Neural cell (in vitro differentiated cells): Measurements from ENCODE around the gene GRIA2. TPM values are rescaled to one million over a fixed set of nuclear protein-coding genes. Genes with fewer than 3 reads are reported as not detected.

ENCODE experiments used
- H2AFZ ChIP-seq: fragments of 200-600, 300-800 bp; sonication (generic), shearing (Covaris generic); 2 replicates; pipeline ENCODE4 v1.6.0; 2014; ENCODE audit warnings: low read depth, mild to moderate bottlenecking, antibody characterized with exemption, low read length, moderate library complexity
- H3F3A ChIP-seq: fragments of 200-600 bp; shearing (Covaris generic); 2 replicates; pipeline ENCODE4 v1.6.1; 2016; ENCODE audit warnings: mild to moderate bottlenecking, moderate library complexity, mixed read lengths, antibody characterized with exemption, low read length; ENCODE audit not compliant: insufficient read depth, poor library complexity, severe bottlenecking
- H3K27ac ChIP-seq: fragments of 200-600, 300-800 bp; sonication (generic), shearing (Covaris generic); 2 replicates; pipeline ENCODE4 v1.5.1; 2014; ENCODE audit warnings: mild to moderate bottlenecking, low read length, moderate library complexity
- H3K27me3 ChIP-seq: fragments of 300-800, 200-600 bp; sonication (generic), shearing (Covaris generic); 2 replicates; pipeline ENCODE4 v1.6.0; 2014; ENCODE audit warnings: mild to moderate bottlenecking, low read depth, low read length, moderate library complexity; ENCODE audit not compliant: insufficient read depth
- H3K36me3 ChIP-seq: fragments of 300-800, 200-600 bp; sonication (generic), shearing (Covaris generic); 2 replicates; pipeline ENCODE4 v1.5.1; 2014; ENCODE audit warnings: mild to moderate bottlenecking, antibody characterized with exemption, low read length, moderate library complexity; ENCODE audit not compliant: insufficient read depth
- H3K4me2 ChIP-seq: fragments of 300-800, 200-600 bp; sonication (generic), shearing (Covaris generic); 2 replicates; pipeline ENCODE4 v1.6.0; 2014; ENCODE audit warnings: mild to moderate bottlenecking, low read length
- H3K4me3 ChIP-seq: fragments of 300-800, 200-600 bp; sonication (generic), shearing (Covaris generic); 2 replicates; pipeline ENCODE4 v1.5.1; 2014; ENCODE audit warnings: mild to moderate bottlenecking, low read length, moderate library complexity
- H3K79me2 ChIP-seq: fragments of 200-600 bp; shearing (Covaris generic); replicated peaks from 2 replicates; pipeline ENCODE4 v1.6.0; 2014; ENCODE audit warnings: mild to moderate bottlenecking, low read length, moderate library complexity; ENCODE audit not compliant: insufficient read depth
- H3K9ac ChIP-seq: fragments of 300-800, 200-600 bp; sonication (generic), shearing (Covaris generic); 2 replicates; pipeline ENCODE4 v1.6.1; 2016; ENCODE audit warnings: mild to moderate bottlenecking, low read length, mixed read lengths
- H3K9me2 ChIP-seq: fragments of 200-600 bp; shearing (Covaris generic); 2 replicates; pipeline ENCODE4 v1.6.1; 2016; ENCODE audit warnings: mild to moderate bottlenecking, low read length, mixed read lengths; ENCODE audit not compliant: insufficient read depth
- H3K9me3 ChIP-seq: fragments of 200-600, 300-800 bp; sonication (generic), shearing (Covaris generic); 2 replicates; pipeline ENCODE4 v1.6.1; 2016; ENCODE audit warnings: mild to moderate bottlenecking, mixed run types, low read length, moderate library complexity, mixed read lengths
- H4K20me1 ChIP-seq: fragments of 200-600 bp; shearing (Covaris generic); 2 replicates; pipeline ENCODE4 v1.6.1; 2016; ENCODE audit warnings: mild to moderate bottlenecking, mixed run types; ENCODE audit not compliant: insufficient read depth
- CTCF ChIP-seq: fragments of 450-650 bp; IDR thresholded peaks from 2 replicates; pipeline ENCODE4 v1.5.1; 2014; ENCODE audit warnings: antibody characterized with exemption, mild to moderate bottlenecking, moderate library complexity; ENCODE audit not compliant: poor library complexity, severe bottlenecking
- EP300 ChIP-seq: fragments of 450-650 bp; conservative IDR thresholded peaks from 2 replicates; pipeline ENCODE4 v1.6.1; 2014; ENCODE audit warnings: antibody characterized with exemption, mild to moderate bottlenecking, moderate library complexity; ENCODE audit not compliant: poor library complexity, severe bottlenecking
- EZH2 ChIP-seq: fragments of 200-600, 300-800 bp; shearing (Covaris generic), sonication (generic); IDR thresholded peaks from 2 replicates; pipeline ENCODE4 v1.6.1; 2014; ENCODE audit warnings: antibody characterized with exemption, low read length, borderline replicate concordance, mild to moderate bottlenecking; ENCODE audit not compliant: insufficient read depth, poor library complexity, severe bottlenecking
- MXI1 ChIP-seq: fragments of 450-650 bp; conservative IDR thresholded peaks from 2 replicates; pipeline ENCODE4 v1.6.1; 2014; ENCODE audit warnings: antibody characterized with exemption, mild to moderate bottlenecking; ENCODE audit not compliant: poor library complexity, severe bottlenecking
- POLR2AphosphoS5 ChIP-seq: IDR thresholded peaks from 2 replicates; pipeline ENCODE4 v1.6.1; 2012
- RAD21 ChIP-seq: fragments of 450-650 bp; conservative IDR thresholded peaks from 2 replicates; pipeline ENCODE4 v1.6.1; 2014; ENCODE audit warnings: antibody characterized with exemption, mild to moderate bottlenecking, moderate library complexity
- REST ChIP-seq: IDR thresholded peaks from 2 replicates; pipeline ENCODE4 v1.6.1; 2012; ENCODE audit warnings: borderline replicate concordance
- SMC3 ChIP-seq: fragments of 450-650 bp; conservative IDR thresholded peaks from 2 replicates; pipeline ENCODE4 v1.6.1; 2014; ENCODE audit warnings: antibody characterized with exemption, mild to moderate bottlenecking, moderate library complexity; ENCODE audit not compliant: poor library complexity
- TAF1 ChIP-seq: IDR thresholded peaks from 2 replicates; pipeline ENCODE4 v1.6.1; 2012; ENCODE audit warnings: low read depth
- polyA plus RNA-seq: library from polyadenylated mRNA; depleted of rRNA; stranded (reverse); fragments of >200 nt; gene quantifications from 2 replicates; pipeline ENCODE4 v1.2.3, GENCODE V29; 2014

GRIA2 gene
- polyA plus RNA-seq, 1 donor from 2014 or later: 823 TPM

- Histone ChIP-seq H3K9me2 (no peaks in the 10 kb centered on the region), H3K4me2 (no peak overlapping the region)
These were observed 44.8 kb downstream of the GRIA2 start for GRCh38 chr4:157265281-157265680.

DNA sequence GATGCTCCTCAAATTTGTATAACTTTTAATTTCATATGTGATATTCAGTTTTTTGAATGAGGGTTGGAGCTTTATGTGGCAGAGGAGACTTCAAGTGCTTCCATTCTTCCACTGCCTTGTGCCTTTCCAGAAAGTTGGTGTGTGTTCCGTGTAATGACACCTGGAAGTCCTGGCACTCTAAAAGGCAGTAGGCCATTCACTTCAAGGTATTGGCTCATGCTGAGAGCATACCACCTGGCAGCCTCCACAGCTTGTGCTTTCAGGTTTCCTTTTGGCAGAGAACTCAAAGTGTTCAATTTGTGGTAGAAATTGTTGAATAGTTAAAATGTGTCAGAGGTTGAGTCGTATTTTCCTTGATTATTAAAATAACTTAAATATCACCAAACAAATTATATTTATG is 49.6 kb downstream of the GRIA2 start:
- Histone ChIP-seq H3K4me3 (no peak overlapping the region), H3F3A (no peaks in the 10 kb centered on the region), H3K79me2 (peaks cover 29% of the 10 kb centered on the region)

More at GRCh38 chr4:157265281-157265680, 44.8 kb downstream of the GRIA2 start:
- no peak overlapping the region for H3K4me3 ChIP-seq
- H3F3A ChIP-seq: no peaks in the 10 kb centered on the region
- TF ChIP-seq TAF1: no peak
- no peak for TF ChIP-seq EP300
- no peak for TF ChIP-seq EZH2
- no peak for TF ChIP-seq SMC3
- no peak for TF ChIP-seq POLR2AphosphoS5
- no peak for TF ChIP-seq RAD21
- no peak for TF ChIP-seq CTCF
- no peak for TF ChIP-seq REST
- TF ChIP-seq MXI1: no peak
- no peak overlapping the region for H3K9ac ChIP-seq
- peaks cover 7% of the 10 kb centered on the region for H4K20me1 ChIP-seq
- H3K36me3 ChIP-seq: no peaks in the 10 kb centered on the region
- H2AFZ ChIP-seq: no peak overlapping the region
- H3K27ac ChIP-seq: no peak overlapping the region
- no peaks in the 10 kb centered on the region for H3K9me3 ChIP-seq
- peaks cover 29% of the 10 kb centered on the region for H3K79me2 ChIP-seq
- H3K27me3 ChIP-seq: no peaks in the 10 kb centered on the region

More for the DNA sequence above, 49.6 kb downstream of the GRIA2 start:
- H2AFZ ChIP-seq: no peak overlapping the region
- H3K36me3 ChIP-seq: peaks cover 3% of the 10 kb centered on the region
- no peak for TF ChIP-seq SMC3
- TF ChIP-seq CTCF: no peak
- TF ChIP-seq MXI1: no peak
- no peak for TF ChIP-seq RAD21
- TF ChIP-seq EP300: no peak
- no peak overlapping the region for H3K27ac ChIP-seq
- no peak overlapping the region for H3K9ac ChIP-seq
- no peaks in the 10 kb centered on the region for H3K27me3 ChIP-seq
- H4K20me1 ChIP-seq: peaks cover 4% of the 10 kb centered on the region
- H3K9me2 ChIP-seq: no peaks in the 10 kb centered on the region
- no peak overlapping the region for H3K4me2 ChIP-seq
- no peaks in the 10 kb centered on the region for H3K9me3 ChIP-seq
